ENCODE data around the gene UTS2B.

The UTS2B gene

DNA sequence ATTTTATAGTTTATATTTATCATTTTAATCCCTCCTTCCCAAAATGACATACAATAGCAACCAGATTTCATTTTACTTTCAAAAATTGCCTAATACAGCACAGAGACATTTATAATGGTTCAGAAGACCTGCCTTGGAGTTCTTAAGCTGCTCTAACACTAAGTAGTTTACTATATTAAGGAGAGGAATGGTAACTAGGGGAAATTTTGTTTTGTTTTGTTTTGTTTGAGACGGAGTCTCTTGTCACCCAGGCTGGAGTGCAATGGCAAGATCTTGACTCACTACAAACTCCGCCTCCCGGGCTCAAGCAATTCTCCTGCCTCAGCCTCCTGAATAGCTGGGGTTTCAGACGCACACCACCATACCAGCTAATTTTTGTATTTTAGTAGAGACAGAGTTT, 23.9 kb downstream of the UTS2B start:
- H2BK120ac ChIP-seq (ENCODE audit: low read depth, low read length): no peak overlapping the region
- H3K79me1 ChIP-seq (replicated peaks; ENCODE audit: low read length, poor library complexity, severe bottlenecking): no peaks in the 10 kb centered on the region
- H3K14ac ChIP-seq (ENCODE audit: low read length in 2 of 2): no peak overlapping the region
- H2AFZ ChIP-seq (ENCODE audit: low read depth, low read length): no peak overlapping the region
- no peak overlapping the region for H3K9ac ChIP-seq (ENCODE audit: low read length)
- no peak overlapping the region for H3K4me3 ChIP-seq (ENCODE audit: insufficient read depth in 1 of 2, low read depth in 1 of 2, low read length in 2 of 2)
- peak; percentile 53 for DNase-seq
- H3K18ac ChIP-seq (ENCODE audit: low read depth in 1 of 2, low read length in 2 of 2): no peak overlapping the region
- WGBS: 100% methylated on average over 2 of the region's 4 CpGs
- H3K36me3 ChIP-seq (ENCODE audit: control insufficient read depth in 1 of 2, insufficient read depth in 2 of 2, low read depth in 1 of 2, low read length in 2 of 2): no peaks in the 10 kb centered on the region
- no peaks in the 10 kb centered on the region for H3K4me1 ChIP-seq (ENCODE audit: control insufficient read depth, insufficient read depth, low read depth, low read length)
- H2AK5ac ChIP-seq (ENCODE audit: low read length, severe bottlenecking): no peak overlapping the region
- H2BK5ac ChIP-seq (ENCODE audit: low read depth, low read length, poor library complexity, severe bottlenecking): no peak overlapping the region
- no peak overlapping the region for H2BK12ac ChIP-seq (ENCODE audit: low read length in 2 of 2)
- H3K4me2 ChIP-seq (ENCODE audit: low read length, poor library complexity, severe bottlenecking): no peak overlapping the region
- no peak overlapping the region for H3K4ac ChIP-seq (ENCODE audit: low read depth in 1 of 2, low read length in 2 of 2)
- H3K9me3 ChIP-seq (ENCODE audit: control insufficient read depth, low read length): no peaks in the 10 kb centered on the region
- H4K91ac ChIP-seq (ENCODE audit: low read length): no peak overlapping the region
- H4K8ac ChIP-seq (ENCODE audit: low read length): no peak overlapping the region
- no peak overlapping the region for H2BK15ac ChIP-seq (ENCODE audit: low read depth, poor library complexity, severe bottlenecking)
- H3K23ac ChIP-seq (ENCODE audit: low read length in 2 of 2): no peak overlapping the region
- H3K27ac ChIP-seq (ENCODE audit: low read length, poor library complexity, severe bottlenecking): no peak overlapping the region
- H3K27me3 ChIP-seq (ENCODE audit: control insufficient read depth in 1 of 2, insufficient read depth in 1 of 2, low read length in 2 of 2): no peaks in the 10 kb centered on the region

DNA sequence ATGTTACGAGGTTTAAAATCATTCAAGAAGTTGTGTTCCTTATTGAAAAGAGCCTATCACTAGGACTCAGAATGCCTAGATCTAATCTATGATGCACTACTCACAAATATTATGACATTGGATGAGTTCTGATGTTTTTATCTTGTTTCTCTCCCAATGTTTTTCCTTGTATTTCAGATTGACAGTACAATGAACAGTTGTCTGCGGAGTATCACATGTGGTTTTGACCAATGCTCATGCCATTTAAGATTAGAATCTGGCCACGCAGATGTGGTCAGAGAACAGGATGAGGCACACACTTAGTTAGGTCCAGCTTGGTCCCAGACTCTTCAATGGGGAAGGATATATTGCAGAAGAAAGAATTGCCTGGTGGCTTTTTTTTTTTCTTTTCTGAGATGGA, 26.7 kb downstream of the UTS2B start:
- no peak overlapping the region for H2BK5ac ChIP-seq (ENCODE audit: low read depth, low read length, poor library complexity, severe bottlenecking)
- 74% methylated on average over 2 of the region's 3 CpGs for WGBS
- no peak overlapping the region for H3K4ac ChIP-seq (ENCODE audit: low read depth in 1 of 2, low read length in 2 of 2)
- no peaks in the 10 kb centered on the region for H3K27me3 ChIP-seq (ENCODE audit: control insufficient read depth in 1 of 2, insufficient read depth in 1 of 2, low read length in 2 of 2)
- no peaks in the 10 kb centered on the region for H3K79me1 ChIP-seq (replicated peaks; ENCODE audit: low read length, poor library complexity, severe bottlenecking)
- H4K91ac ChIP-seq (ENCODE audit: low read length): no peak overlapping the region
- H2AFZ ChIP-seq (ENCODE audit: low read depth, low read length): no peak overlapping the region
- H3K14ac ChIP-seq (ENCODE audit: low read length in 2 of 2): no peak overlapping the region
- no peak overlapping the region for H3K4me2 ChIP-seq (ENCODE audit: low read length, poor library complexity, severe bottlenecking)
- DNase-seq: peak; percentile 66
- no peak overlapping the region for H2BK15ac ChIP-seq (ENCODE audit: low read depth, poor library complexity, severe bottlenecking)
- H2AK5ac ChIP-seq (ENCODE audit: low read length, severe bottlenecking): no peak overlapping the region
- H3K36me3 ChIP-seq (ENCODE audit: control insufficient read depth in 1 of 2, insufficient read depth in 2 of 2, low read depth in 1 of 2, low read length in 2 of 2): no peaks in the 10 kb centered on the region
- H3K4me3 ChIP-seq (ENCODE audit: insufficient read depth in 1 of 2, low read depth in 1 of 2, low read length in 2 of 2): no peak overlapping the region
- no peak overlapping the region for H2BK12ac ChIP-seq (ENCODE audit: low read length in 2 of 2)
- H2BK120ac ChIP-seq (ENCODE audit: low read depth, low read length): no peak overlapping the region
- no peaks in the 10 kb centered on the region for H3K9me3 ChIP-seq (ENCODE audit: control insufficient read depth, low read length)
- H4K8ac ChIP-seq (ENCODE audit: low read length): no peak overlapping the region
- no peak overlapping the region for H3K27ac ChIP-seq (ENCODE audit: low read length, poor library complexity, severe bottlenecking)
- H3K18ac ChIP-seq (ENCODE audit: low read depth in 1 of 2, low read length in 2 of 2): no peak overlapping the region
- no peaks in the 10 kb centered on the region for H3K4me1 ChIP-seq (ENCODE audit: control insufficient read depth, insufficient read depth, low read depth, low read length)
- H3K23ac ChIP-seq (ENCODE audit: low read length in 2 of 2): no peak overlapping the region
- no peak overlapping the region for H3K9ac ChIP-seq (ENCODE audit: low read length)

DNA sequence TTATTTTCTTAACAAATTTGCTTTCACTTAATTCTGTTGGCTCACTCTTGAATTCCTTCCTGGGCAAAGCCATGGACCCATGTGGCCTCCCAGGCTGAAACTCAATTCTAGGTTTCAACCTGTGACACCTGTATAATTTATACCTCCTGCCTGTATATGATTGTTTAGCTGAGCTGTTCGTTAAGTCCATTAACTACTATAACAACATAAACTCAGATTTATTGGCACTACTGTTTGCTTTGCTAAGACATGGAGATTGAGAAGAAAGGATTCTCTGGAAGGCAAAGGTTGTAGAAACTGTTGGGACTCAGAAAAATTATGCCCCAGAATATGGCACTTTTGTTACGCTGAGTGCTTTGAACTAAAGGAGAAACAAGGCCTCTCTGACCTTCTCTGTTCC, 27.9 kb downstream of the UTS2B start:
- Histone ChIP-seq H3K4me3 (ENCODE audit: insufficient read depth in 1 of 2, low read depth in 1 of 2, low read length in 2 of 2) (no peak overlapping the region), H3K18ac (ENCODE audit: low read depth in 1 of 2, low read length in 2 of 2) (no peak overlapping the region), H3K27ac (ENCODE audit: low read length, poor library complexity, severe bottlenecking) (no peak overlapping the region), H3K4ac (ENCODE audit: low read depth in 1 of 2, low read length in 2 of 2) (no peak overlapping the region), H2BK12ac (ENCODE audit: low read length in 2 of 2) (no peak overlapping the region), H3K4me1 (ENCODE audit: control insufficient read depth, insufficient read depth, low read depth, low read length) (no peaks in the 10 kb centered on the region), H2BK5ac (ENCODE audit: low read depth, low read length, poor library complexity, severe bottlenecking) (no peak overlapping the region), H2AFZ (ENCODE audit: low read depth, low read length) (no peak overlapping the region), H3K36me3 (ENCODE audit: control insufficient read depth in 1 of 2, insufficient read depth in 2 of 2, low read depth in 1 of 2, low read length in 2 of 2) (no peaks in the 10 kb centered on the region), H4K91ac (ENCODE audit: low read length) (no peak overlapping the region), H3K79me1 (replicated peaks; ENCODE audit: low read length, poor library complexity, severe bottlenecking) (no peaks in the 10 kb centered on the region), H3K14ac (ENCODE audit: low read length in 2 of 2) (no peak overlapping the region), H4K8ac (ENCODE audit: low read length) (no peak overlapping the region), H2AK5ac (ENCODE audit: low read length, severe bottlenecking) (no peak overlapping the region), H3K9me3 (ENCODE audit: control insufficient read depth, low read length) (no peaks in the 10 kb centered on the region), H3K23ac (ENCODE audit: low read length in 2 of 2) (no peak overlapping the region), H2BK15ac (ENCODE audit: low read depth, poor library complexity, severe bottlenecking) (no peak overlapping the region), H3K9ac (ENCODE audit: low read length) (no peak overlapping the region), H3K4me2 (ENCODE audit: low read length, poor library complexity, severe bottlenecking) (no peak overlapping the region), H2BK120ac (ENCODE audit: low read depth, low read length) (no peak overlapping the region), H3K27me3 (ENCODE audit: control insufficient read depth in 1 of 2, insufficient read depth in 1 of 2, low read length in 2 of 2) (no peaks in the 10 kb centered on the region)
- no peak for DNase-seq
- 100% methylated on average over 1 of the region's 2 CpGs for WGBS

DNA sequence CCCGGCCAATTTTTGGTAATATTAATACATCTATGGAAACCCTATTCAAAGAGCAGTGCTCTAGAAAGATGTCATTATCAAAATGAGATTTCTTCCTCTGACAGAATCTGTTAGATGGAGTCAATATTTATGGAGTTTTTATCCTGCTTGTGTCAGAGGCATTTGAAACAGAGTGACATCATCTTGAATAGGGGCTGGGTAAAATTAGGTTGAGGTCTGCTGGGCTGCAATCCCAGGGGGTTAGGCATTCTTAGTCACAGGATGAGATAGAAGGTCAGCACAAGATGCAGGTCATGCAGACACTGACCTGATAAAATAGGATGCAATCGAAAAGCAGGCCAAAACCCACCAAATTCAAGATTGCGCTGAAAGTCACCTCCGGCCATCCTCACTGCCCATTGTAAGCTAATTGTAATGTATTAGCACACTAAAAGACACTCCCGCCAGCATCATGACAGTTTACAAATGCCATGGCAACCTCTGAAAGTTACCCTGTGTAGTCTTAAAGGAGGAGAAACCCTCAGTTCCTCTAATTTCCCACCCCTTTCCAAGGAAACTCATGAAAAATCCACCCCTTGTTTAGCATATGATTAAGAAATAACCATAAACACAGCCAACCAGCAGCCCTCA, 28.4 kb downstream of the UTS2B start:
- H3K4me2 ChIP-seq (ENCODE audit: low read length, poor library complexity, severe bottlenecking): no peak overlapping the region
- H4K8ac ChIP-seq (ENCODE audit: low read length): no peak overlapping the region
- no peak overlapping the region for H2BK120ac ChIP-seq (ENCODE audit: low read depth, low read length)
- no peaks in the 10 kb centered on the region for H3K27me3 ChIP-seq (ENCODE audit: control insufficient read depth in 1 of 2, insufficient read depth in 1 of 2, low read length in 2 of 2)
- H3K79me1 ChIP-seq (replicated peaks; ENCODE audit: low read length, poor library complexity, severe bottlenecking): no peaks in the 10 kb centered on the region
- no peak overlapping the region for H3K4ac ChIP-seq (ENCODE audit: low read depth in 1 of 2, low read length in 2 of 2)
- no peak overlapping the region for H2BK12ac ChIP-seq (ENCODE audit: low read length in 2 of 2)
- H2BK15ac ChIP-seq (ENCODE audit: low read depth, poor library complexity, severe bottlenecking): no peak overlapping the region
- no peak overlapping the region for H4K91ac ChIP-seq (ENCODE audit: low read length)
- no peaks in the 10 kb centered on the region for H3K36me3 ChIP-seq (ENCODE audit: control insufficient read depth in 1 of 2, insufficient read depth in 2 of 2, low read depth in 1 of 2, low read length in 2 of 2)
- H3K27ac ChIP-seq (ENCODE audit: low read length, poor library complexity, severe bottlenecking): no peak overlapping the region
- no peak overlapping the region for H3K14ac ChIP-seq (ENCODE audit: low read length in 2 of 2)
- no peak overlapping the region for H2AK5ac ChIP-seq (ENCODE audit: low read length, severe bottlenecking)
- WGBS: 96% methylated on average over 4 of the region's 5 CpGs
- DNase-seq: no peak
- no peak overlapping the region for H2AFZ ChIP-seq (ENCODE audit: low read depth, low read length)
- no peak overlapping the region for H3K4me3 ChIP-seq (ENCODE audit: insufficient read depth in 1 of 2, low read depth in 1 of 2, low read length in 2 of 2)
- H3K18ac ChIP-seq (ENCODE audit: low read depth in 1 of 2, low read length in 2 of 2): no peak overlapping the region
- H3K9ac ChIP-seq (ENCODE audit: low read length): no peak overlapping the region
- H3K23ac ChIP-seq (ENCODE audit: low read length in 2 of 2): no peak overlapping the region
- H3K4me1 ChIP-seq (ENCODE audit: control insufficient read depth, insufficient read depth, low read depth, low read length): no peaks in the 10 kb centered on the region
- H3K9me3 ChIP-seq (ENCODE audit: control insufficient read depth, low read length): no peaks in the 10 kb centered on the region
- no peak overlapping the region for H2BK5ac ChIP-seq (ENCODE audit: low read depth, low read length, poor library complexity, severe bottlenecking)

Measured in mesenchymal stem cell (in vitro differentiated cells and primary cell).